ENCODE results near the gene COA3.

Gene COA3

DNA sequence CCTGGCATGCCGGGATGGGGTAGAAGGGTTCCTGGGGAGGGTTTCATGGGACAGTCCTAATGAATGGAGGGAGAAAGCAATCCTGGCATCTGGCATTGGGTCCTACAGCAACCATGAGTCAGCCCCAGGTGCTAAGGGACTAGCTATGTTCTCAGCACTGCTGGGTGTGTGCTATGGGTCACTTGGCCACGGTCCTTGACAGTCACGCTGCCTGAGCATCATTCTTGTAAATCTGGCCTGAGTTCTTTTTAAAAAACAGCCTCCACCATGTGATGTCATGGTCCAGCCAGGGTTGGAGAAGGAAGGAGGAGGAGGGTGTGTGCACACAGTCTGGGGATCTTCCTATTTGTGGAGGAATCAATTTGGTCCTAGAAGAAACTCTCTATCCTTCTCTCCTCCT is 43.7 kb downstream of the COA3 start:
- DNase-seq, result peak in 1 of 51 donors; percentile 7

DNA sequence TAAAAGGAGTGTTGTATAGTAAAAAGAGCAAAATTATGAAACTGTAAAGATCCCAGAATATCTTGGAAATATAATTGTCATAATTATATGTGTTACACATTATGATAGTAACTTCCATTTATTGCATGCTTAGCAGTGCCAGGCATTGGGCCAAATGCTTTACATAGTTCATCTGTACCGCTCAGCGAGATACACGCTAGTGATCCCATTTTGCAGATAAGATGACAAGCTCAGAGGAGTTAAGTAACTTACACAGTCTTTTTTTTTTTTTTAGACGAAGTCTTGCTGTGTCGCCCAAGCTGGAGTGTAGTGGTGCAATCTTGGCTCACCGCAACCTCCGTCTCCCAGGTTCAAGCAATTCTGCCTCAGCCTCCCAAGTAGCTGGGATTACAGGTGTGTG is 46.9 kb downstream of the COA3 start:
- no peak for DNase-seq

DNA sequence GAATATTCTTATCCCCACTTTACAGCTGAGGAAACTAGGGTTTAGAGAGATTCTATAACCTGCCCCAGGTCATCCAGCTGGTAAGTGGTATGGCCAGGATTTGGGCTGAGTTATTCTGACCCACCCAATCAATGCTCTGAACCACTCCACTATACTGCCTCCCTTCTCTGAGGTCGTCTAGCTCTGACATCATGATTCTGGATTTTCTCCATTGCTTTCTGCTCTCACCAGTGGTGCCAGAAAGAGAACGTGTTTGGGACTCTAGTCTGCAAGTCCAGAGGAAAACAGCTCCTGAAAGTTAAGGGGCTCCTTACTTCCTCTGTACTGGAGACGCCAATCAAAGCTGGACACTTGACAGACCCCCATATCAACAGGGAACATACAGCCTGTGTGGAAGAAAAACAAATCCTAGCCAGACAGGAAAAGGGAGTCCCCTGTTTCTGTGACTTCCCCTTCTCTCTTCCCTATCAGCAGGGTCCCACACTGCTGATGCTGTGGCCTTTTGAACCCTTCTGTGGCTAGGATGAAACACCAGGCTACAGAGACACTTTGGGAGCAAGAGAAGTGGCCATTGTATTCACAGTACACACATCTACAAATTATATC is 47.7 kb downstream of the COA3 start:
- DNase-seq, result peak in 1 of 51 donors; percentile 4

DNA sequence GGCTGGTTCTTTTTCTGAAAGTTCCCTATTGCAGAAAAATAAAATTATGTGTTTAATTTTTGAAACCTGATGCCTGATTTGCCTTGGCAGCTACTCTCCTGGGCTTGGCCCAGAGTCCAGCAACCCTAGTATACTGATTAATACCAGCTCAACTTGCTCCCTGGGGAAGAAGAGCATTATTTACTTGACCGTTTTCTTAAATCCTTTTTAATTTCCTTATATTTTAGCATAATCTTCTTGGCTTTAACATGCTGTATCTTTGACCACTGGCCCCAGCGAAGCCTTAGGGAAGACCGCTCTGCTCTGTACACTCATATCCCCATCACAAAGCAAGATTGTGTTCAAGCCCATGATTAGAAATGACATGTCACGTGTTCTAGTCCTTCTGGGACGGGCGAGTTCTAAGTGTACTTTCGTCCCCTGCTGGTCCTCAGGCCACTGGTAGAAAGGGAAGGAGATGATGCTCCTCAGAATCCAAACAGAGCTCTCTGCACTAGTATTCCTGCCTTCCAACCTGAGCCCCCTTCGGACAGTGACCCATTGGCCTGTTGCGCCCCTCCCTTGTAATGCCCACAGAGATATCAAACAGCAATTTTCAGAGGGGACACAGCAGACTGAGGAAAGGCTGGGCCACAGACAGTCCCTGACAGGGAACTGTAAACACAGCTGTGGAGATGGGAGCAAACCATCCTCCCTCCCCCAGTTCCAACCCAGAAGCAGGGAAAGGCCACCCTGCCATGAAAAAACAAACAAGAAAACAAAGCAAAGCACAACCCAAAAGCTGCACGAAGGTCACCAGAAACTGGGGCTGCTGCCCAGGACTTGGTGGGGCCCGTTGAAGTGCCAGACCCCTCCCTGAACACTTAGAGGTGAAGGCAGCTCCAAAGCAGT is 49.4 kb downstream of the COA3 start:
- DNase-seq, result peak in 3 of 51 donors; percentile 11 to 47 (median 20)

DNA sequence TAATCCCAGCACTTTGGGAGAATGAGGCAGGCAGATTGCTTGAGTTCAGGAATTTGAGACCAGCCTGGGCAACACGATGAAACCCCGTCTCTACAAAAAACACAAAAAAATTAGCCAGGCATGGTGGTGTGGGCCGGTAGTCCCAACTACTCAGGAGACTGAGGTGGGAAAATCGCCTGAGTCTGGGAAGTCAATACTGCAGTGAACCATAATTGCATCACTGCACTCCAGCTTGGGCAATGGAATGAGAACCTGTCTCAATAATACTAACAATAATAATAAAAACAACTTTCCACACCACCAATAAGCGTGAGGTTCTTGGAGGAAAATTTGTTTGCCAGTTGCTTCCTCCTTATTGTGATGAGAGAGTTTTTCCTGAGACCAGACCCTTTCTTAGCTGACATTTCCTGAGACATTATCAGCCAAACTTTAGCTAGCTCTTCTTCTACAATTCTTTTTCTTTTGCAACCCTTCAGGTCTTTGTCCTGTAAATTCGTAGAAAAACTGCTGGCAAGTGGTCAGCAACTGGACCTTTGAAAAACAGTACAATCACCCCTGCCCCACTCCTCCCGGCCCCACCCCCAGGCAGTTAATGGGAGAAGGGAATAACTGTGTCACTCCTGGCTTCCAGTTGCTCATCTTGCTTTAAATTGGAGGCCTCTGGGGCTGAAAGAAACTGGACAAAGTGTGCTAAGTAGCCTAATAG is 50.1 kb downstream of the COA3 start:
- DNase-seq, result no peak

Data from hypothalamus (tissue), 51 donors.